Right atrium auricular region (tissue), 2 donors: ENCODE measurements around the gene BEST4. TPM values are rescaled to one million over a fixed set of nuclear protein-coding genes. Genes with fewer than 3 reads are reported as not detected.

ENCODE experiments used
- DNase-seq: peaks from one replicate; pipeline ENCODE4 v3.0.0-alpha.2; 2019; ENCODE audit warnings: low spot score
- H3K27ac ChIP-seq, 2 donors: fragments of 200-600 bp; sonication (generic); 1 replicate in 1 of 2; 2 replicates in 1 of 2; pipeline ENCODE4 v1.5.1; 2016 to 2019
- H3K27me3 ChIP-seq, 2 donors: fragments of 200-600 bp; sonication (generic); one replicate each; pipeline versions ENCODE4 v1.5.1 to v1.6.0; 2017 to 2019
- H3K36me3 ChIP-seq: fragments of 200-600 bp; sonication (generic); one replicate; pipeline ENCODE4 v1.5.1; 2016
- H3K4me1 ChIP-seq, 2 donors: fragments of 200-600 bp; sonication (generic); one replicate each; pipeline versions ENCODE4 v1.5.1 to v1.6.0; 2017 to 2019
- H3K4me3 ChIP-seq, 2 donors: fragments of 200-600 bp; sonication (generic); 1 replicate in 1 of 2; 2 replicates in 1 of 2; pipeline ENCODE4 v1.5.1; 2017 to 2019; ENCODE audit warnings: mild to moderate bottlenecking in 1 of 2, moderate library complexity in 1 of 2
- H3K9me3 ChIP-seq, 2 donors: fragments of 200-600 bp; sonication (generic); one replicate each; pipeline ENCODE4 v1.5.1; 2019
- total RNA-seq, 2 donors: library from RNA; depleted of rRNA; stranded (reverse); fragments of >200 nt; gene quantifications; one replicate each; pipeline ENCODE4 v1.1.0, GENCODE V29; 2016
- TF ChIP-seq, protein P1 (sequence below), 2 donors: fragments of 200-600 bp; sonication (generic); IDR thresholded peaks; one replicate each; pipeline ENCODE4 v1.5.1; 2019; ENCODE audit warnings: antibody characterized with exemption in 2 of 2

Gene BEST4
- total RNA-seq, 2 donors from 2014 or later = not detected

DNA sequence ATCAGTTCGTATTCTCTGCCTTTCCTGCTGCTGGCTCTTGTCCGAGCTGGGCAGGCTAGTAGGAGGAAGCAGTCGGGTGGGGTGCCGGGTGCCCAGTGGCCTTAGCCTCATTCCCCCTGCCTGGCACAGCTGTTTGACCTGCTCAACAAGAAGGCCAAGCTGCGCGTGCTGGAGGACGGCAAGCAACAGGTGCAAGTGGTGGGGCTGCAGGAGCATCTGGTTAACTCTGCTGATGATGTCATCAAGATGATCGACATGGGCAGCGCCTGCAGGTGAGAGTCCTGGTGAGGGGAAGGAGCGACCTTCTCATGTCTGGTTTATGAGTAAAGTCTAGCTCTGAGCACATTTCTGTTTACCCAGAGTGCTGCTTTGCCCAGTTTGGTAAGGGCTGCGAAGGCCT lies 28.9 kb downstream of the BEST4 start:
- Histone ChIP-seq H3K27me3 (no peaks in the 10 kb centered on the region), H3K4me3 (no peak overlapping the region), H3K36me3 (no peaks in the 10 kb centered on the region), H3K4me1 (no peaks in the 10 kb centered on the region), H3K27ac (no peak overlapping the region), H3K9me3 (no peaks in the 10 kb centered on the region)
- DNase-seq = no peak
- TF ChIP-seq, protein P1, sequence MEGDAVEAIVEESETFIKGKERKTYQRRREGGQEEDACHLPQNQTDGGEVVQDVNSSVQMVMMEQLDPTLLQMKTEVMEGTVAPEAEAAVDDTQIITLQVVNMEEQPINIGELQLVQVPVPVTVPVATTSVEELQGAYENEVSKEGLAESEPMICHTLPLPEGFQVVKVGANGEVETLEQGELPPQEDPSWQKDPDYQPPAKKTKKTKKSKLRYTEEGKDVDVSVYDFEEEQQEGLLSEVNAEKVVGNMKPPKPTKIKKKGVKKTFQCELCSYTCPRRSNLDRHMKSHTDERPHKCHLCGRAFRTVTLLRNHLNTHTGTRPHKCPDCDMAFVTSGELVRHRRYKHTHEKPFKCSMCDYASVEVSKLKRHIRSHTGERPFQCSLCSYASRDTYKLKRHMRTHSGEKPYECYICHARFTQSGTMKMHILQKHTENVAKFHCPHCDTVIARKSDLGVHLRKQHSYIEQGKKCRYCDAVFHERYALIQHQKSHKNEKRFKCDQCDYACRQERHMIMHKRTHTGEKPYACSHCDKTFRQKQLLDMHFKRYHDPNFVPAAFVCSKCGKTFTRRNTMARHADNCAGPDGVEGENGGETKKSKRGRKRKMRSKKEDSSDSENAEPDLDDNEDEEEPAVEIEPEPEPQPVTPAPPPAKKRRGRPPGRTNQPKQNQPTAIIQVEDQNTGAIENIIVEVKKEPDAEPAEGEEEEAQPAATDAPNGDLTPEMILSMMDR (IDR thresholded peaks at IDR 0.05) = no peak

DNA sequence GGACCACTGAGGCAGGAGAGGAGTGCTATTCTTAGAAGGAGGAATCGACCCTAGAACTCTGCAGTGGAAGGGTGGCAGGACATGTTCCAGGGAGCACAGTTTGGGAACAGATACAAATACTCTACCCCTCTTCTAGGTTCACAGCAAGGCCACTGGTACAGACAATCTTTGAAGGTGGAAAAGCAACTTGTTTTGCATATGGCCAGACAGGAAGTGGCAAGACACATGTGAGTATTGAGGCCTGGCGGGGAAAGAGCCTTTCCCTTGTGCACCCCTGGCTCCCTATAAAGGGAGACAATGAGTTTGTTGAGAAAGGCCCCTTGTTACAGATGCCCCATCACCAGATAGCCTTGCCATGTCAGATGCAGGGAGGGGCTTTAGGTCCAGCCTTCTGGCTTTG lies 30.6 kb downstream of the BEST4 start:
- Histone ChIP-seq H3K9me3 (no peaks in the 10 kb centered on the region), H3K27me3 (no peaks in the 10 kb centered on the region), H3K27ac (no peak overlapping the region), H3K4me1 (no peaks in the 10 kb centered on the region), H3K4me3 (no peak overlapping the region), H3K36me3 (no peaks in the 10 kb centered on the region)
- DNase-seq = no peak
- TF ChIP-seq, protein P1 (IDR thresholded peaks at IDR 0.05) = no peak

DNA sequence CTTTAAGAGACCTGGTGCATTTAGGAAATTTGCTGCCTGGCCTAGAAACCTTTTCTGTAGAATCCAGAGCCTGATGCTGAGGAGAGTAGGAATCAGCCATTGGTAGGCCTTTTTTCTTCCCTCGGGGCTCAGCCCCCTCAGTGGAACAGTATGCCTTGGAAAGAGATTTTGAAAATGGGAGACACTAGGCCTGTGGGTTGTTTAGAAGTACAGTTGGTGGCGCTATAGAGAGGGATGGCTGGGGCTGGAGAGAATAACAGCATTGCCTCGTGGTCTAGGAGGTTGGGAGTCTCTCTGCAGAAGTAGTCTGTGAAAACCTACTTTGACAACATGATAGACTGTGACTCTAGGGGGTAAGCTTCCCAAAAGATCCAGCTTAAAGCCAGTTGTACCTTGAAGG lies 40.1 kb downstream of the BEST4 start:
- TF ChIP-seq, protein P1 (IDR thresholded peaks at IDR 0.05) = no peak
- no peak for DNase-seq
- Histone ChIP-seq H3K27ac (no peak overlapping the region), H3K4me1 (no peaks in the 10 kb centered on the region), H3K27me3 (no peaks in the 10 kb centered on the region), H3K9me3 (no peaks in the 10 kb centered on the region), H3K4me3 (no peak overlapping the region), H3K36me3 (no peaks in the 10 kb centered on the region)

DNA sequence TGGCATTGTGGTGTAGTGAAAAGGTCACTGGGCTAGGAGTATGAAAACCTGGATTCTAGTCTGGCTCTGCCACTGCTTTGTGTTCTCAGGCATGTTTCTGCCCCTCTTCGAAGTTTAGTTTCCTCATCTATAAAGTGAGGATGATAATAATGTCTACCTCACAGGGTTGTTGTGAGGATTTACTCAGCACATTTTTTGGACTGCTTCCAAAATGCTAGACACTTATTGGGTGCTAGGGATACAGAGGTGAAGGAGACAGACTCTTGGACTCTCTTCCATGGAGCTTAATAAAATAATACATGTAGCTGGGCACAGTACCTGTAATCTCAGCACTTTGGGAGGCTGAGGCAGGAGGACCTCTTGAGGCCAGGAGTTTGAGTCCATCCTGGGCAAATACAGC lies 44.8 kb downstream of the BEST4 start:
- no peak overlapping the region for H3K27ac ChIP-seq
- DNase-seq = no peak
- H3K27me3 ChIP-seq = no peaks in the 10 kb centered on the region
- H3K4me3 ChIP-seq = no peak overlapping the region
- no peaks in the 10 kb centered on the region for H3K9me3 ChIP-seq
- H3K36me3 ChIP-seq = no peaks in the 10 kb centered on the region
- peaks cover 0 to 8% of the 10 kb centered on the region in 2 donors for H3K4me1 ChIP-seq
- TF ChIP-seq, protein P1 (IDR thresholded peaks at IDR 0.05) = no peak

DNA sequence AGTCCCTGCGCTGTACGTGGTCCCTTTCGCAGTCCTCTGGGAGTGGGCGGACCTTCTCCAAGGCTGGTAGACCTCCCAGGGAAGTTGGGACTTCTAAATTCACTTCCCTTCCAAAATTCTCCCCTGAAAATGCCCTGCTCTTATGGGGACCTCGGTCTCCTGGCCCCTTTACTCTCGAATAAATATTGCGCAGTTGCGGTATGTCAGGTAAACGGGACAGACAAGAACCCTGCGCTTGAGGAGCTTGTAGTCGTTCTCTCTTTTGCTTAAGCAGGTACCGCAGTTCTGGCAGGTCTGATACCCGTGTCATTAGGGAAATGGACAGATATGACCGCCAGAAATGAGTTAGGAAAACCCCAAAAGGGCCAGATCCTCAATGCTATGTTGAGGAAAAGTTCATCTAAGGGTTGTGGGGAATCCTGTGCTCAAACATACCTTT lies 47.8 kb downstream of the BEST4 start:
- Histone ChIP-seq H3K4me1 (peaks cover 0 to 8% of the 10 kb centered on the region in 2 donors), H3K27me3 (no peaks in the 10 kb centered on the region), H3K36me3 (no peaks in the 10 kb centered on the region), H3K9me3 (no peaks in the 10 kb centered on the region), H3K27ac (peak overlapping the region in 1 of 2 donors; percentile 88), H3K4me3 (peak overlapping the region; percentile 49 to 58)
- TF ChIP-seq, protein P1 (IDR thresholded peaks at IDR 0.05) = no peak
- DNase-seq = no peak
